Measurements from ENCODE around the gene ZNF320.
A peak's percentile ranks its signal among the peaks of the same experiment; 100 is the strongest.
"Not testable (repeated sequence)": the region's sequence is repeated elsewhere in the genome, so short reads cannot be mapped to it uniquely, and the experiment has no call there.

The ZNF320 gene

DNA sequence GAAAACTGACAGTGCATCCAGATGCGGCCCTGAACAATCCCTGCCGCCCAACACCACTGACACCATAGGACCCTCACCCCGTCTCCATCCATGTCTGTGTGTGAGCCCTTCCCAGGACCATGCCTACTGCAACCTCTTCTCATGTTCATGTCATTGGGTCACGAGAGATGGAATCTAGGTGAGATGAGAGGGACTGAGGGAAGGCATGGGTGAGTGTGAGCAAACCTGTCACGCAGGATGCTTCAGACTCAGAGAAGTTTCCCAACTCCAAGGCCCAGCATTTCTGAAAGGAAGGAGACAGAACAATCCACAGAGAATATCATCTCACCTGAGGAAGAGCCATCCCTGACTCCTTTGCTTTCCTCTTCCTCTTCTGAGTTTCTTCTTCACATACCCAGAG is 20.1 kb upstream of the ZNF320 start:
- no peak for DNase-seq

DNA sequence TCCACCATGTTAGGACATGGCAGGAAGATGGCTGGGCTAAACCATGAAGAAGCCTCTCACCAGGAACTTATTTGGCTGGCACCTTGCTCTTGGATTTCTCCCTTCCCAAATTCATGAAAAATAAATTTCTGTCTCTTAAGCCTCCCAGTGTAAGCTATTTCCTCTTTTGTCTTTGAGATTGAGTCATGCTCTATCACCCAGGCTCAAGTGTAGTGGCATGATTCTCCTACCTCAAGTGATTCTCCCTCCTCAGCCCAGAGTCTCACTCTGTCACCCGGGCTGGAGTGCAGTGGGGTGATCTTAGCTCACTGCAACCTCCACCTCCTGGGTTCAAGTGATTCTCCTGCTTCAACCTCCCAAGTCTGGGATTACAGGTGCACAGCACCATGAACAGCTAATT is 13.2 kb upstream of the ZNF320 start:
- DNase-seq, result peak; percentile 3

DNA sequence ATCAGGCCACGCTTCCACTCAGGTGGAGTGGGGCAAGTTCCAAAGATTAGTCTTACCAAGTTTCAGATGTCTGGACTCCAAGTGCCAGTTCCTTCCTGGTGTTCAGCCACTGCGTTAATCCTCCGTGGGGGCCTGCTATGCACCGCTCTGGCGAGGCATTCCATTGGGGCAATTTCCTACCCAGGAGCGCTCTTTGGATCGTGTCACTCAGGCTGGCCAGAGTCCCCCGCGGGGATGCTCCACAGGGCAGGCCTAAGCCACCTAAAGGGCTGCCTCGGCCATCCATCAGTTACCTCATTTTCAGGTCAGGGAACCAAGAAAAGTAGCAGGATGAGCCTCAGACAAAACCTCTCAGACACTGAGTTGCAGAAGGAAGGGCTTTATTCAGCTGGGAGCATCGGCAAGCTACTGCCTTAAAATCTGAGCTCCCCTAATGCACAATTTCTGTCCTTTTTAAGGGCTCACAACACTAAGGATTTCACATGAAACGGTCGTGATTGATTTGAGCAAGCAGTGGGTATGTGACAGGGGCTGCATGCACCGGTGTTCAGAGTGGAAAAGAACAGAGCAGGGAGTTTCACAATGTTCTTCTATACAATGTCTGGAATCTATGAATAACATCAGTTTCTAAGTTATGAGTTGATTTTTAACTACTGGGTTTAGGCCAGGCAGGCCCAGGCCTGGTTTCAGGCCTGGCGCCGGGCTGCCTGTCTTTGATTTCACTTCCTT is 6.8 kb upstream of the ZNF320 start:
- DNase-seq, result not testable (repeated sequence)

DNA sequence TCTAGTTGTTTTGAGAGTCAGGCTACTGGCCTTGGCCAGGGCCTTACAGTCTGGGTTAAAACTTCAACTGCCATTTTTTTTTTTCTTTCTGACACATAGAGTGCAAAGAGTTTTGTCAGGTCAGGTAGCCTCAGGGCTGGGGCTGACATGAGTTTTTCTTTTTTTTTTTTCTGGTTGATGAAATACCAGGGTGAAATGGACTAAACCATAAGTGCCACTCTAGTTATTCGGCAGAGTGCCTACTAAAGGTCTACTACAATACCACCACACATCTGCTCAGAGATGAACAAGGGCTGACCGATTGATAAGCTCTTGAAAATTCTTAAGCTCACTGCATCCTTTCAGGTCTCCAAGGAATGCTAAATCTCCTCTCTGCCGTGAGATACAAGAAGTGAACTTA is 4.4 kb upstream of the ZNF320 start:
- DNase-seq, result no peak

DNA sequence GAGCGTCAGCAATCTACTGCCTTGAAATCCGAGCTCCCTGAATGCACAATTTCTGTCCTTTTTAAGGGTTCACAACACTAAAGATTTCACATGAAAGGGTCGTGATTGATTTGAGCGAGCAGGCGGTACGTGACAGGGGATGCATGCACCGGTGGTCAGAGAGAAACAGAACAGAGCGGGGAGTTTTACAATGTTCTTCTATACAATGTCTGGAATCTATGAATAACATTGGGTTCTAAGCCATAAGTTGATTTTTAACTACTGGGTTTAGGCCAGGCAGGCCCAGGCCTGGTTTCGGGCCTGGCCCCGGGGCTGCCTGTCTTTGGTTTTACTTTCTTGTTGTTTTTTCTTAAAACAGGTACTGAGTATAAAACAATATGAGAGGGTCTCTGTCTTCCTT is 1.2 kb upstream of the ZNF320 start:
- not testable (repeated sequence) for DNase-seq

DNA sequence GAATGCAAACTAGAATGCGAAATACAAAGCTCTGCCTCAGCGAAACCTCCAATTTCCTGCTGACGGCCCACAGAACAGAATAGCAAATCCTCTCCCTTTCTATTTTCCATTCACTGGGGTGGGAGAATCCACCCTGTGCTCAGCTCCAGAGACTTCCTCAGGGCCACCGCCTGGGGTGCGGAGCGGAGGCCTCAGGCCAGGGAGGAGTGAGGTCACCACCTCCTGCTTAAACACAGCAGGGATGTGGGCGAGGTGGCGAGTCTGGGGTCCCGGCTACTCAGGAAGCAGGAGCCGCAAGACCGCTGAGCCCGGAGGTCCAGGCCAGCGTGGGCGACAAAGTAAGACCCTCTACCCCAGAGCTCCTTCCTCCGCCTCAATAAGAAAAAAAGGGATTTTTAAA is 666 bp upstream of the ZNF320 start:
- DNase-seq, result no peak

DNA sequence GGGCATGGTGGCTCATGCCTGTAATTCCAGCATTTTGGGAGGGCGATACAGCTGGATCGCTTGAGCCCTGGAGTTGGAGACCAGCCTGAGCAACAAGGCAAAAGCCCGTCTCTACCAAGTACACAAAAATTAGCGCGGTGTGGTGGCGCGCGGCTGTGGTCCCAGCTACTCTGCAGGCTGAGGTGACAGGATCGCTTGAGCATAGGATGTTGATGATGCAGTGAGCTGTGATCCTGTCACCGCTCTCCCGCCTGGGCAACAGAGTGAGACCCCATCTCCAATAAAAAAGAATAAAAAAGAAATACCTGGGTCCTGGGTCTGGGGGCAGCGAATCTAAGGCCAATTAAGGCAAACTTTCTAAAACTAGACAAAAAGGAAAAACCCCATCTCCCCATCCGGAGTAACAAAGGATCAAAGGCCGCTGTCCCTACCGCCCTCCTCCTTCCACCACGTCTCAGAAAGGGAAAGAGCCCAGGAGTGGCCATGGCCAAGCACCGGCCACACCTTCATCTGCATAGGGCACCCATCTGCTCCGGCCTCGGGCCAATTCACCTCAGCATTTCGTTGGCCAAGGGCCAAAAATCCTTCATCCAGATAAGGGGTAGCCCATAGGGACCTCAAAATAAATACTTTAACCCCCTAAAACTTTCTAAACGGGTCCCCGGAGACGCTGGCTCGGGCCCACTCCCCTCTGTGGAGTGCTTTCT is 851 bp downstream of the ZNF320 start:
- peak; percentile 19 for DNase-seq

DNA sequence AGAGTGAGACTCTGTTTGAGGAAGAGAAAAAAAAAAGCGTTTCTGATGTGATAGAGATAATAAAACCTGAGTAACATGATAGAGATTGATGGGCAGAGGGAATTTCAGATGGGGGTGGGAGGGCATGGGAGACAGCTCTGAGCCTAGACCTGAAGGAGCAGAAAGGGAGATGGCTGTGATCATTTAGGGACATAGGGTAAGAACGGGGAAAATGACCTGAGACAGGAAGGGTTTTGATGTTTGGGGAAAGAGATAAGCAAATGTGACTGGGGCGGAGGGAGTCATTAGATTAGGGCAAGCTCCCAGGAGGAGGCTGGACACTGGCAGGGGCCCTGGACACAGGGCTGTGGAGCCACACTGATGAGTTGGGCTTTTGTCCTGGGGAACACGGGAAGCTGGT is 6.1 kb downstream of the ZNF320 start:
- DNase-seq, result no peak

DNA sequence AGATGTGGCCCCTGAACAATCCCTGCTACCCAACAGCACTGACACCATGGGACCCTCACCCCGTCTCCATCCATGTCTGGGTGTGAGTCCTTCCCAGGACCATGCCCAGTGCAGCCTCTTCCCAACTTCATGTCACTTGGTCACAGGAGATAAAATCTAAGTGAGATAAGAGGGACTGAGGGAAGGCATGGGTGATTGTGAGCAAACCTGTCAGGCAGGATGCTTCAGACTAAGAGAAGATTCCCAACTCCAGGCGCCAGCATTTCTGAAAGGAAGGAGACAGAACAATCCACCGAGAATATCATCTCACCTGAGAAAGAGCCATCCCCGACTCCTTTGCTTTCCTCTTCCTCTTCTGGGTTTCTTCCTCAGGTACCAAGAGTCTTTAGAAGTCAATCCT is 7.5 kb downstream of the ZNF320 start:
- DNase-seq, result no peak

DNA sequence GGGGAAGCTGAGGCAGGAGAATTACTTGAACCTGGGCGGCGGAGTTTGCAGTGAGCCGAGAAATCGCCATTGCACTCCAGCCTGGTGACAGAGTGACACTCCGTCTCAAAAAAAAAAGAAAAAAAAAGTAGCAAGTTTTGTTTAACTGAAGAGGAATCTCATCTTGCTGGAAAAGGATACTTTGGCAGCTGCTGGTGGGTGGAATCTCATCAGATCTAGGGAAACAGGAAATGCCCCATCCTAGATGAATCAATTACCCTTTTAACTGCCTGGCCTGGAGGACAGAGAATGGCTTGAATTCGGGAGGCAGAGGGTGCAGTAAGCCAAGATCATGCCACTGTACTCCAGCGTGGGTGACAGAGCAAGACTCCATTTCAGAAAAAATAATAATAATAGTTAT is 8.4 kb downstream of the ZNF320 start:
- no peak for DNase-seq

DNA sequence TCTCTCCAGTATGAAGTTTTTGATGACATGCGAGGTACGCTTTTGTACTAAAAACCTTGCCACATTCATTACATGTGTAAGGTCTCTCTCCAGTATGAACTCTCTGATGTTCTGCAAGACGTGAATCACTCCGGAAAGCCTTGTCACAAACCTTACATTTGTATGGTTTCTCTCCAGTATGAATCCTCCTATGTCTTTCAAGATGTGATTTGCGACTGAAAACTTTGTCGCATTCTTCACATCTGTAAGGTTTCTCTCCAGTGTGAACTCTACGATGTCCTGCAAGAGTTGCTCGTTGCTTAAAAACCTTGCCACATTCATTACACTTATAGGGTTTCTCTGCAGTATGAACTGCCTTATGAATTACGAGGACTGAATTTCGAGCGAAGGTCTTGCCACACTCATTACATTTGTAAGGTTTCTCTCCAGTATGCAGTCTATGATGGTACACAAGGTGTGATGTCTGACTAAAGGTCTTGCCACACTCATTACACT is 16.5 kb downstream of the ZNF320 start:
- DNase-seq, result no peak

DNA sequence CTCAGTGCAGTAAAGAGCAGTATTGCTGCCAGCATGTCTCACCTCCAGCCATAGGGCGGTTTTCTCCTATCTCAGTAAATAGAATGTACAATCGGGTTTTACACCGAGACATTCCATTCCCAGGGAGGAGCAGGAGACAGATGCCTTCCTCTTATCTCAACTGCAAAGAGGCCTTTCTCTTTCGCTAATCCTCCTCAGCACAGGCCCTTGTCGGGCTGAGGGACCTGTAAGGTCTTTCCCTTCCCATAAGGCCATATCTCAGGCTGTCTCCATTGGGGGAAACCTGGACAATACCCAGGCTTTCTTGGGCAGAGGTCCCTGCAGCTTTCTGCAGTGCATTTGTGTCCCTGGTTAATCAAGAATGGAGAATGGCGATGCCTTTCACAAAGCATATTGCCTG is 24.4 kb downstream of the ZNF320 start:
- not testable (repeated sequence) for DNase-seq

DNA sequence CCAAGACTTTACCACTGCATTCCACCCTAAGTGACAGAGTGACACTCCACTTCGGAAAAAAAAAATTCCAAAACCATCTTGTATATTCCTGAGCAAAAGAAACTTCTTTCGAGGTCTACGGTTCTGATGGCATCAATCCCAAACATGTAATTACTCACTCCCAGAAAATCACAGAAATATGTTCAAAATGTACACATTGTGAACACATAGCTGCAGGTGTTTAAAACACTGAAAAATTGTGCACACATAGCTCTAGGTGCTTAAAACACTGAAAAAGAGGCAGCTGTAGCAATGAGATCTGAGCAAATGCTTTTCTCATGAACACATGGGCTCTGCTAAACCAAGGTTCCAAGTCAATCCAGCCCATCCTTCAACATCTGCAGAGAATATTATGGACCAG is 26.0 kb downstream of the ZNF320 start:
- no peak for DNase-seq

DNA sequence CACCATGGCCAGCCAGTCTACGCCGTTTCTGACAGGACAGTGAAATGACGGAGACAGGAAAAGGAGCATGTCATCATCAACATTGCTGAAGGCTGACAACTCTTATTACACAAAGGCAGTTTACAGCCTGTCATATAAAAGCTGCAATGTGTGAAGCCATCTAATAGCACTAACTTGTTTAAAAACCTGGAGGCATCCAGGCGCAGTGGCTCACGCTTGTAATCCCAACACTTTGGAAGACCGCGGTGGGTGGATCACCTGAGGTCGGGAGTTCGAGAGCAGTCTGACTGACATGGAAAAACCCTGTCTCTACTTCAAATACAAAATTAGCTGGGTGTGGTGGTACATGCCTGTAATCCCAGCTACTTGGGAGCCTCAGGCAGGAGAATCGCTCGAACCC is 29.4 kb downstream of the ZNF320 start:
- not testable (repeated sequence) for DNase-seq

DNA sequence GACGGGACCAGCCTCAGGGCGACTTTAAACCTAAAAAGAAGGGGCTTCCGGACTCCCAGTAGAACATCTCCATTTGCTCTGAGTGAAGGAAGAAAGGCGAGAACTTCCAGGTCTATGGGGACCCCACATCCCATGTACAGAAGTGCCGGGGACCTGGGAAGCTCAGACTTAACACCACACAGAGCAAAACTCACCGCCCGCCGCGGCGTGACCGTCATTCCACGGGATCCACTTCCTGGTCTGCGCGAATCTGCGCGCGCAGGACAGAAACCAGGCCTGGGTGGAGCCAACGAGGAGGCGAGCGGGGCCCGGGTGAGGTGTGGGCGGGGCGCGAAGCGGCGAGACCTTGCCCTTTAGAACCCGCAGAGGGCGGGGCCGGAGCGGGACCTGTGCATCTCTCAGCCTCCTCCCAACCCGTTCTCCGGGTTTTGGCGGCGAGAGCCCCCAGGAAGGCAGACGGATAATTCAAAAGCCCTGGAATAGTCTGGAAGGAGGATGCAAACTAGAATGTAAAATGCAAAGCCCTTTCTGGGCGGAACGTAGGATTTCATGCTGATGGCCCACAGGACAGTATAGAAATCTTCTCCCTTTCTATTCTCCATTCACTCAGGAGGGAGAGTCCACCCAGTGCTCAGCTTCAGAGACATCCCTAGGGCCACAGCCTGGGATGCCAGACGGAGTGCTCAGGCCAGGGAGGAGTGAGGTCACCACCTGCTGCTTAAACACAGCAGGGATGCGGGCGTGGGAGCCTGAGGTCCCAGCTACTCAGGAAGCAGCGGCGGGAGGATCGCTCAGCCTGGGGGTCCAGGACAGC is 39.9 kb downstream of the ZNF320 start, which contains the start of gene ZNF468:
ZNF468 (minus strand) TSS at position 242 of the 814 bp plus-strand sequence. CDS start 3,347 bp downstream, outside the sequence.
- peak; percentile 78 for DNase-seq

DNA sequence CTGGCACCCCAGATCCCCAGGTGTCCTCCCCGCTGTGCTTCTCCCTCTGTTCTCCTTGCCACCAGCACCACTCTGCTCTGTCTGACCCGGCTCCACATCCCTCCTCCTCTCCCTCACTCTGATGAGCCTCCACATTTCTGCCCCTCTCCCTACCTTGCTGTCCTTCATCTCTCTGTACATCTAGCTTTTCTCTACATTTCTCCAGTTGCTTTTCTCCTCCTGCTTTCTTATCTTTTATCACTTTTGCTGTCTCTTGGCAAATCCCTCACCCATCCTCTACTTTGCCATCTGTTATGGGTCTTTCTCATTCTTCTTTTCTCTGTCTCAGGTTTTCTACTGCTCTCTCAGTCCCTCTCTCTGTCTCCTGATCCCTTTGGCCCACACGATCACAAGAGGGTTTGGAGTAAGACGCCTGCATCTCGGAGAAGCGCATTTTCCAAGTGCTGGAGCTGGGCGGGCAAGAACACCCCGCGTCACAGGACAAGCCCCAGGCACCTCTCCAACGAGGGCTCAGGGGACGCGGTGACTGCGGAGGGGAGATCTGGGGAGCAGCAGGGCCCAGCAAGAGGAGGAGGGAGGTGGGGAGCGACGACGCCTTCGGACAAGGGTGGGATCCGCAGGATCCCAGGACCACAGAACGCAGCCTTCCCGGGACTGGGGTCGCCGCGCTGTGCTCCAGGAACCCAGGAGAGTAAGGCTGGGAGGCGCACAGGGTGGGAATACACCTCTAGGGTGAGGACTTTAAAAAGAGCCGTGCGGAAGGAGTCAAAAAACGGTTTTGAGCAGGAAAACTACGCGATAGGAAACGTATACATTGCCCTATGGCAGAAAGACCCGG is 40.7 kb downstream of the ZNF320 start:
- DNase-seq, result peak; percentile 2
